MCF 10A (cell line): Measurements from ENCODE around the gene DGCR6L. TPM values are rescaled to one million over a fixed set of nuclear protein-coding genes. Genes with fewer than 3 reads are reported as not detected.
"Not testable (repeated sequence)": the region's sequence is repeated elsewhere in the genome, so short reads cannot be mapped to it uniquely, and the experiment has no call there.

Experiments used
- Bru-seq: library from RNA; stranded (reverse); fragments of 400-500 nt; gene quantifications from one replicate; lab custom pipeline; 2021; lab: Mats Ljungman, UMichigan
- BruChase-seq, 2 experiments: library from RNA; stranded (reverse); fragments of 400-500 nt; gene quantifications; one replicate each; lab custom pipeline; 2021; lab: Mats Ljungman, UMichigan
- BruUV-seq: library from RNA; stranded (reverse); fragments of 400-500 nt; replicated peaks from 2 replicates; lab custom pipeline; 2021; lab: Mats Ljungman, UMichigan
- CTCF ChIA-PET: fragments of 300-600 bp; sonication (Branson Sonifier 250); formaldehyde crosslinking; extraction: SDS; loops from one replicate; lab custom pipeline; 2021; ENCODE audit warnings: antibody characterized with exemption, inconsistent platforms; lab: Yijun Ruan, JAX
- POLR2A ChIA-PET: fragments of 300-600, 350-650 bp; sonication (Branson Sonifier 250); formaldehyde crosslinking; extraction: SDS; loops from one replicate; lab custom pipeline; 2020; ENCODE audit warnings: antibody characterized with exemption, inconsistent platforms; lab: Yijun Ruan, JAX
- DNase-seq: peaks from one replicate; pipeline ENCODE4 v3.0.0-alpha.2; 2018; ENCODE audit not compliant: unreplicated experiment
- H3K27ac Mint-ChIP-seq: one replicate; pipeline ENCODE4 v1.8.0; 2022; ENCODE audit warnings: mild to moderate bottlenecking, low read depth, mixed read lengths; ENCODE audit not compliant: unreplicated experiment
- H3K27me3 Mint-ChIP-seq: one replicate; pipeline ENCODE4 v1.8.0; 2022; ENCODE audit warnings: mixed read lengths; ENCODE audit not compliant: insufficient read depth, unreplicated experiment
- H3K36me3 Mint-ChIP-seq: one replicate; pipeline ENCODE4 v1.8.0; 2022; ENCODE audit warnings: mild to moderate bottlenecking, moderate library complexity, mixed read lengths; ENCODE audit not compliant: insufficient read depth, unreplicated experiment
- H3K4me1 Mint-ChIP-seq: one replicate; pipeline ENCODE4 v1.8.0; 2022; ENCODE audit warnings: mixed read lengths; ENCODE audit not compliant: insufficient read depth, unreplicated experiment
- H3K4me3 Mint-ChIP-seq: one replicate; pipeline ENCODE4 v1.8.0; 2022; ENCODE audit warnings: mild to moderate bottlenecking, moderate library complexity, mixed read lengths; ENCODE audit not compliant: unreplicated experiment
- H3K9me3 Mint-ChIP-seq: one replicate; pipeline ENCODE4 v1.8.0; 2022; ENCODE audit warnings: mixed read lengths; ENCODE audit not compliant: unreplicated experiment
- CTCF ChIP-seq: fragments of 200-600 bp; IDR thresholded peaks from one replicate; pipeline ENCODE4 v1.8.0; 2022; ENCODE audit warnings: antibody characterized with exemption, mild to moderate bottlenecking; ENCODE audit not compliant: unreplicated experiment
- intact Hi-C: fragments of 100-400 bp; cut with micrococcal nuclease; formaldehyde crosslinking; loops from 2 replicates; pipeline ENCODE4 v1.14.1; 2022
- long read RNA-seq: library from polyadenylated mRNA; stranded (forward); transcript quantifications from one replicate; pipeline ENCODE4 v2.0.0, GENCODE V29; 2022
- total RNA-seq: library from RNA; stranded (reverse); gene quantifications from 2 replicates; pipeline ENCODE4 v1.2.3, GENCODE V29; 2022

The DGCR6L gene
- total RNA-seq: 33.3 and 36.4 TPM in 2 replicates
- percentile 39 among the genes with signal in this experiment for Bru-seq, nascent RNA
- percentile 52 among the genes with signal in this experiment for BruChase-seq, experiment 1, labeled RNA remaining after a 6-hour chase
- BruChase-seq, experiment 2, labeled RNA remaining after a 2-hour chase: percentile 56 among the genes with signal in this experiment
- long read RNA-seq, transcript DGCR6L-201 (5 exons, 1,154 nt): major isoform, 84 of 114 reads
- long read RNA-seq, partial matches to known transcripts: 10 of 114 reads
- long read RNA-seq, other reads (novel, unspliced or antisense): 19 of 114 reads

GRCh38 chr22:20319745-20320658 lies at the start of gene DGCR6L:
TSS of gene DGCR6L (minus strand) at chr22:20320060. CDS start at chr22:20319988, 72 bp downstream.
- Mint-ChIP-seq H3K4me1 (peaks cover 7% of the 10 kb centered on the region), H3K27me3 (no peaks in the 10 kb centered on the region), H3K4me3 (peak within 1 kb of the TSS; percentile 88), H3K27ac (peak within 1 kb of the TSS; percentile 75), H3K36me3 (no peaks in the 10 kb centered on the region), H3K9me3 (no peaks in the 10 kb centered on the region)
- intact Hi-C loops: no loop called here
- CTCF ChIA-PET: interaction anchor here (0.6 to 0.8 kb wide), 3 partner anchors 35 to 108 kb away, joined by 3 read pairs; no protein-coding TSS in a partner anchor
- TSS peak; percentile 73 for BruUV-seq
- POLR2A ChIA-PET: interaction anchor here (0.5 to 3.3 kb wide), 7 partner anchors 11 to 477 kb away, joined by 3 to 16 read pairs (median 4); partner anchors contain the start of gene ZNF74
- DNase-seq: peak; percentile 94
- TF ChIP-seq CTCF: no peak

GRCh38 chr22:20368875-20369274 lies 49.0 kb upstream of the DGCR6L start:
- CTCF ChIA-PET, H3K4me3 Mint-ChIP-seq, intact Hi-C loops, POLR2A ChIA-PET, BruUV-seq, H3K27ac Mint-ChIP-seq, H3K36me3 Mint-ChIP-seq, H3K27me3 Mint-ChIP-seq, DNase-seq, H3K9me3 Mint-ChIP-seq: not testable (repeated sequence)
- H3K4me1 Mint-ChIP-seq: peaks cover 12% of the 10 kb centered on the region

DNA sequence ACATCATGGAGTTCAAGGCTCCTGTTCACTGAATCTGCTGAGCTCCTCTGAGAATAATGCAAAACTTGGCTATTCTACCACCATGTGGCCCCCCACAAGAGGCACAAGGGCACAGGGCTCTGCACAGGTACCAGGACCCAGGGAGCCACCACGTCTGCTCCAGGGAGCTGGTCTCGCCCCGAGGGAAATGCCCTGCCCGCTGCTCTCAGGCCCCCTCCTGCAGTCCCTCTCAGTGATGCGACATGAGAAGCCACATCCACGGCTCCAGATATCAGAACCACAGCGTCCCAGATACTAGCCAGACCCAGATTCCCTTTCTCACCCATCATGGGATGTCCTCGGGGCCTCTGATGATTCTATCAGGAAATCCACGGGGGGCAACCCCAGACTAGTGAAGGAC lies 47.0 kb upstream of the DGCR6L start:
- H3K27me3 Mint-ChIP-seq: not testable (repeated sequence)

GRCh38 chr22:20364335-20365260 lies 44.7 kb upstream of the DGCR6L start:
- peak overlapping the region; percentile 44 for H3K27ac Mint-ChIP-seq
- H3K4me1 Mint-ChIP-seq: peaks cover 12% of the 10 kb centered on the region
- H3K27me3 Mint-ChIP-seq, BruUV-seq, intact Hi-C loops, H3K36me3 Mint-ChIP-seq, CTCF ChIA-PET, H3K4me3 Mint-ChIP-seq, H3K9me3 Mint-ChIP-seq: not testable (repeated sequence)
- POLR2A ChIA-PET: interaction anchor here (0.6 kb wide), 1 partner anchor 14 kb away, joined by 3 read pairs; no protein-coding TSS in a partner anchor
- DNase-seq: peak; percentile 14

More for the DNA sequence above, 47.0 kb upstream of the DGCR6L start:
- intact Hi-C loops, DNase-seq, H3K36me3 Mint-ChIP-seq, H3K9me3 Mint-ChIP-seq, POLR2A ChIA-PET, BruUV-seq, H3K27ac Mint-ChIP-seq, H3K4me3 Mint-ChIP-seq, CTCF ChIA-PET: not testable (repeated sequence)
- peaks cover 12% of the 10 kb centered on the region for H3K4me1 Mint-ChIP-seq

GRCh38 chr22:20362403-20362802 lies 42.5 kb upstream of the DGCR6L start:
- CTCF ChIA-PET: interaction anchor here (0.7 kb wide), 1 partner anchor 30 kb away, joined by 3 read pairs; no protein-coding TSS in a partner anchor
- not testable (repeated sequence) for BruUV-seq

DNA sequence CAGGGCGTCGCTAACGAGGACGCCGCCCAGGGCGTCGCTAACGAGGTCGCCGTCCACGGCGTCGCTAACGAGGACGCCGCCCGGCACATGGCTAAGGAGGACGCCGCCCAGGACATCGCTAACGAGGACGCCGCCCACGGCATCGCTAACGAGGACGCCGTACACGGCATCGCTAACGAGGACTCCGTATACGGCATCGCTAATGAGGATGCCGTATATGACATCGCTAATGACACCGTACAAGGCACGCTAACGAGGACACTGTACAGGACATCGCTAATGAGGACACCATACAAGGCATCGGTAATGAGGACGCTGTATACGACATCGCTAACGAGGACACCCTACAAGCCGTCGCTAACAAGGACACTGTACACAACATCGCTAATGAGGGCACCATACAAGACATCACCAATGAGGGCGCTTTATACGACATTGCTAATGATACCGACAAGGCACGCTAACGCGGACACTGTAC lies 41.9 kb upstream of the DGCR6L start:
- H3K36me3 Mint-ChIP-seq, intact Hi-C loops, H3K27me3 Mint-ChIP-seq, H3K27ac Mint-ChIP-seq, H3K9me3 Mint-ChIP-seq, DNase-seq, BruUV-seq, POLR2A ChIA-PET, CTCF ChIA-PET, H3K4me3 Mint-ChIP-seq: not testable (repeated sequence)
- peaks cover 12% of the 10 kb centered on the region for H3K4me1 Mint-ChIP-seq

More at GRCh38 chr22:20362403-20362802, 42.5 kb upstream of the DGCR6L start:
- peaks cover 12% of the 10 kb centered on the region for H3K4me1 Mint-ChIP-seq
- H3K9me3 Mint-ChIP-seq, intact Hi-C loops, H3K36me3 Mint-ChIP-seq, H3K27ac Mint-ChIP-seq, H3K4me3 Mint-ChIP-seq, DNase-seq, H3K27me3 Mint-ChIP-seq, POLR2A ChIA-PET: not testable (repeated sequence)

- POLR2A ChIA-PET, H3K4me3 Mint-ChIP-seq, H3K36me3 Mint-ChIP-seq, H3K27ac Mint-ChIP-seq, CTCF ChIA-PET, H3K9me3 Mint-ChIP-seq, BruUV-seq, H3K27me3 Mint-ChIP-seq, intact Hi-C loops, DNase-seq: not testable (repeated sequence)
- peaks cover 12% of the 10 kb centered on the region for H3K4me1 Mint-ChIP-seq
Observed at GRCh38 chr22:20360866-20361751, 41.2 kb upstream of the DGCR6L start.
